Thyroid gland (tissue), 4 donors: Measurements from ENCODE around the gene OPTC. TPM values are rescaled to one million over a fixed set of nuclear protein-coding genes. Genes with fewer than 3 reads are reported as not detected.
"Not testable (repeated sequence)": the region's sequence is repeated elsewhere in the genome, so short reads cannot be mapped to it uniquely, and the experiment has no call there.

ENCODE experiments used
- DNase-seq, 2 donors: peaks; one replicate each; pipeline ENCODE4 v3.0.0-alpha.2; 2019
- H3K27ac ChIP-seq, 3 donors: fragments of 200-600 bp; sonication (generic); 1 replicate in 2 of 3; 2 replicates in 1 of 3; pipeline ENCODE4 v1.5.1; 2016 to 2019; ENCODE audit warnings: mild to moderate bottlenecking in 1 of 3, moderate library complexity in 1 of 3
- H3K27me3 ChIP-seq: fragments of 200-600 bp; sonication (generic); one replicate; pipeline ENCODE4 v1.5.1; 2019
- H3K36me3 ChIP-seq, 2 donors: fragments of 200-600 bp; sonication (generic); one replicate each; pipeline ENCODE4 v1.5.1; 2016 to 2019
- H3K4me1 ChIP-seq, 2 donors: fragments of 200-600 bp; sonication (generic); one replicate each; pipeline ENCODE4 v1.5.1; 2017 to 2019
- H3K4me3 ChIP-seq, 3 donors: fragments of 200-600 bp; sonication (generic); replicated peaks in 1 of 3; 1 replicate in 2 of 3; 2 replicates in 1 of 3; pipeline ENCODE4 v1.5.1; 2016; ENCODE audit warnings: mild to moderate bottlenecking in 1 of 3
- H3K9me3 ChIP-seq: fragments of 200-600 bp; sonication (generic); one replicate; pipeline ENCODE4 v1.5.1; 2017
- CTCF ChIP-seq, 6 experiments: fragments of 200-600 bp in 3 of 6; fragments of 450-650 bp in 3 of 6; sonication (generic) in 3 of 6; IDR thresholded peaks; one replicate each; pipeline ENCODE4 v1.5.1; 2016 to 2019; ENCODE audit warnings: antibody characterized with exemption in 6 of 6, mild to moderate bottlenecking in 2 of 6, inconsistent platforms in 1 of 6, moderate library complexity in 1 of 6
- POLR2A ChIP-seq, 2 donors: fragments of 450-650 bp; IDR thresholded peaks; one replicate each; pipeline ENCODE4 v1.6.1; 2017; ENCODE audit warnings: antibody characterized with exemption in 2 of 2, mild to moderate bottlenecking in 2 of 2, moderate library complexity in 1 of 2
- WGBS, 2 donors: methylation state at CpG; one replicate each; pipeline ENCODE4 v1.1.5; 2017; 5-methylcytosine and 5-hydroxymethylcytosine counted together
- intact Hi-C: fragments of 100-400 bp; cut with DNase I; formaldehyde crosslinking; loops from one replicate; pipeline ENCODE4 v1.15.1; 2023
- total RNA-seq, 4 donors: library from RNA; depleted of rRNA; stranded (reverse); fragments of >200 nt; gene quantifications; one replicate each; pipeline ENCODE4 v1.2.3, GENCODE V29; 2016

The OPTC gene
- total RNA-seq = not detected

- Histone ChIP-seq H3K4me1 (no peaks in the 10 kb centered on the region), H3K4me3 (no peak within 1 kb of the TSS), H3K36me3 (no peaks in the 10 kb centered on the region), H3K27ac (no peak within 1 kb of the TSS), H3K9me3 (no peaks in the 10 kb centered on the region), H3K27me3 (no peaks in the 10 kb centered on the region)
- no peak for TF ChIP-seq POLR2A (IDR thresholded peaks at IDR 0.05)
- no peak for TF ChIP-seq CTCF (IDR thresholded peaks at IDR 0.05)
- no peak for DNase-seq
- intact Hi-C loops = no loop called here
- WGBS, 2 donors = 82 to 83% methylated on average over 5 of the region's 5 CpGs
Observed at GRCh38 chr1:203493901-203494300, at the start of gene OPTC. Gene OPTC (plus strand): TSS chr1:203494153. CDS start chr1:203496006, 1,853 bp downstream.

GRCh38 chr1:203444171-203444576 lies 49.8 kb upstream of the OPTC start:
- no peaks in the 10 kb centered on the region for H3K9me3 ChIP-seq
- WGBS, 2 donors = 89 to 100% methylated on average over 1 of the region's 1 CpG
- no peak for DNase-seq
- H3K4me1 ChIP-seq = peaks cover 0 to 22% of the 10 kb centered on the region in 2 donors
- TF ChIP-seq CTCF (IDR thresholded peaks at IDR 0.05) = no peak
- no peaks in the 10 kb centered on the region for H3K36me3 ChIP-seq
- H3K4me3 ChIP-seq = no peak overlapping the region
- no peak overlapping the region for H3K27ac ChIP-seq
- no peaks in the 10 kb centered on the region for H3K27me3 ChIP-seq
- intact Hi-C loops = loop anchor here (5.0 to 10.0 kb wide), 3 partner anchors 33 to 169 kb away; partner anchors contain the start of gene PRELP

- TF ChIP-seq POLR2A (IDR thresholded peaks at IDR 0.05) = no peak
- TF ChIP-seq CTCF (IDR thresholded peaks at IDR 0.05) = no peak
- Histone ChIP-seq H3K4me3 (no peak overlapping the region), H3K27ac (no peak overlapping the region), H3K4me1 (peaks cover 0 to 26% of the 10 kb centered on the region in 2 donors), H3K27me3 (no peaks in the 10 kb centered on the region), H3K9me3 (no peaks in the 10 kb centered on the region), H3K36me3 (no peaks in the 10 kb centered on the region)
- no peak for DNase-seq
- intact Hi-C loops = loop anchor here (10.0 kb wide), 1 partner anchor 172 kb away; no protein-coding TSS in a partner anchor
- 67 to 85% methylated on average over 2 of the region's 2 CpGs for whole genome bisulfite sequencing, 2 donors
Observed at GRCh38 chr1:203447151-203447550, 46.8 kb upstream of the OPTC start.

GRCh38 chr1:203447598-203447997 lies 46.4 kb upstream of the OPTC start:
- H3K36me3 ChIP-seq, H3K27ac ChIP-seq, H3K27me3 ChIP-seq, H3K4me3 ChIP-seq, DNase-seq, H3K9me3 ChIP-seq: not testable (repeated sequence)
- peaks cover 0 to 26% of the 10 kb centered on the region in 2 donors for H3K4me1 ChIP-seq
- WGBS, 2 donors = 91 to 94% methylated on average over 1 of the region's 1 CpG
- intact Hi-C loops = loop anchor here (10.0 kb wide), 1 partner anchor 173 kb away; no protein-coding TSS in a partner anchor

- Histone ChIP-seq H3K36me3 (no peaks in the 10 kb centered on the region), H3K27me3 (no peaks in the 10 kb centered on the region), H3K4me3 (no peak overlapping the region), H3K27ac (peak overlapping the region; percentile 31 to 69 (median 36)), H3K9me3 (no peaks in the 10 kb centered on the region), H3K4me1 (peaks cover 0 to 30% of the 10 kb centered on the region in 2 donors)
- TF ChIP-seq POLR2A (IDR thresholded peaks at IDR 0.05) (no peak), CTCF (IDR thresholded peaks at IDR 0.05) (no peak)
- 50 to 59% methylated on average over 8 to 9 of the region's 9 CpGs for WGBS, 2 donors
- intact Hi-C loops = loop anchor here (10.0 kb wide), 1 partner anchor 174 kb away; no protein-coding TSS in a partner anchor
- DNase-seq = peak; percentile 18 to 36
Observed at GRCh38 chr1:203448521-203449061, 45.4 kb upstream of the OPTC start.
